Ecto neural progenitor cell (in vitro differentiated cells): ENCODE measurements around the gene RHOB.

Experiments
- DNase-seq: peaks from one replicate; pipeline ENCODE4 v3.0.0-alpha.2; 2018; ENCODE audit warnings: low spot score

Gene RHOB

GRCh38 chr2:20438334-20439192, 8.3 kb upstream of the RHOB start:
- DNase-seq: no peak

DNA sequence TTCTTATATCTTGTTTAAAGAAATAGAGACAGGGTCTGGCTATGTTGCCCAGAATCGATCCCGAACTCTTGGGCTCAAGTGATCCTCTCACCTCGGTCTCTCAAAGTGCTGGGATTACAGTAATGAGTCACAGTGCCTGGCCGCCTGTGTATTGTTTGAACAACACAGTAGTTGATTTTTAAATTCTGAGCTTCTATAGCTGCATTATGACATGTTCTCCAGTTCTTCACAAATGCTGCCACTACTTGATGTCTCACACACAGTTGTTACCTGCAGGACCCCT, 7.7 kb upstream of the RHOB start:
- DNase-seq: no peak

DNA sequence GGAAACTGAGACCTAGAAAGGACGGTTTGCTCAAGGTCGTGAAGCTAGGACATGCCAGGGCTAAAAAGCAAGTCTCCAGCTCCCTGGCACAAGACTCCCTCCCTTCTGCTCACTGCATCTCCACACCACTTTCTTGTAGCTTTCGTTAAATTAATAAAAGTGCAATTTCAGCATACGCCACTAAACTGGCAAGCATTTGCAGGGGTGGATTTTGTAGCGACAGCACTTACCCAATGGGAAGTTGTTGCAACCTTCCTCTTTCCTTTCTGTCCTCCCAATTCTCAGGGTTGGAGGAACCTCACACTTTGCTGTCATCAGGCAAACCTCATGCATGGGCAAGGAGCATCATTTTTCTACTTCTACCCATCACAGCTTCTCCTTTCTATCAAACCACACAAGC, 7.4 kb upstream of the RHOB start:
- no peak for DNase-seq

DNA sequence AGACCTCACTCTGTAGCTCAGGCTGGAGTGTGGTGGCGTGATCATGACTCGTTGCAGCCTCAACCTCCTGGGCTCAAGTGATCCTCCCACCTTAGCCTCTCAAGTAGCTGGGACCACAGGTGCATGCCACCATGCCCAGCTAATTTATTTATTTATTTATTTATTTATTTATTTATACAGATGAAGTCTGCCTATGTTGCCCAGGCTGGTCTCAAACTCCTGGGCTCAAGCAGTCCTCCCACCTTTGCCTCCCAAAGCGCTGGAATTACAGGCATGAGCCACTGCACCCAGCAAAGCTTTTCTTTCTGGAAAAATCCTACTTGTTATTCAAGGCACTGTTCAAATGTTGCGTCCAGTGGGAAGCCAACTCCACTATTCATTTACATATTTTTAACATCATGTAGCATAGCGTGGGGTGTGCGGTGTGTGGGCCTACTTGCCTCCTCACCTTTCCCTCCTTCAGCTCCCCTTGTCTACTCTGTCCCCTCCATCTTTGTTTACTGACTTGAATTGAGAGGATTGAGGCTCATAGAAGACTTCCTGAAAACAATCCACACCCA, 6.8 kb upstream of the RHOB start:
- no peak for DNase-seq

DNA sequence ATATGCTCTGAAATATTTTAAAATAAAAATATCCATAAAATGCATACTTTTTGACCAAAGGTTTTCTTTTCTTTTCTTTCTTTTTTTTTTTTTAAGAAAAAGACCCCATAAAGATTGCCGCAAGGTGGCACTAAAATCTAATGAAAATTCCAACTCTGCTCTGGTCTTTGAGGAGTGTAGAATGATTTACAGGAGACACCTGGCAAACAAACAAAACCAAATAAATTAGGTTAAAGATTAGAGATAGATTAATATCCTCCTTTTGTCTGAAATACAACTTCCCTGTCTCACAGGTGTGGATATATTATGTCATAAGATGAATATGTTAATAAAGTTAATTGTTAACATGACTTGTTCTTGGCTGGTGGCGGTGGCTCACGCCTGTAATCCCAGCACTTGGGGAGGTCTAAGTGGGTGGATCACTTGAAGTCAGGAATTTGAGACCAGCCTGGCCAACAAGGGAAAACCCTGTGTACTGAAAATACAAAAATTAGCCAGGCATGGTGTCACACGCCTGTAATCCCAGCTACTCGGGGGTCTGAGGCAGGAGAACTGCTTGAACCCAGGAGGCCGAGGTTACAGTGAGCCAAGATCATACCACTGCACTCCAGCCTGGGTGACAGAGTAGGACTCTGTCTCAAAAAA, 3.5 kb upstream of the RHOB start:
- no peak for DNase-seq

GRCh38 chr2:20444101-20444992, 2.5 kb upstream of the RHOB start:
- DNase-seq: no peak

DNA sequence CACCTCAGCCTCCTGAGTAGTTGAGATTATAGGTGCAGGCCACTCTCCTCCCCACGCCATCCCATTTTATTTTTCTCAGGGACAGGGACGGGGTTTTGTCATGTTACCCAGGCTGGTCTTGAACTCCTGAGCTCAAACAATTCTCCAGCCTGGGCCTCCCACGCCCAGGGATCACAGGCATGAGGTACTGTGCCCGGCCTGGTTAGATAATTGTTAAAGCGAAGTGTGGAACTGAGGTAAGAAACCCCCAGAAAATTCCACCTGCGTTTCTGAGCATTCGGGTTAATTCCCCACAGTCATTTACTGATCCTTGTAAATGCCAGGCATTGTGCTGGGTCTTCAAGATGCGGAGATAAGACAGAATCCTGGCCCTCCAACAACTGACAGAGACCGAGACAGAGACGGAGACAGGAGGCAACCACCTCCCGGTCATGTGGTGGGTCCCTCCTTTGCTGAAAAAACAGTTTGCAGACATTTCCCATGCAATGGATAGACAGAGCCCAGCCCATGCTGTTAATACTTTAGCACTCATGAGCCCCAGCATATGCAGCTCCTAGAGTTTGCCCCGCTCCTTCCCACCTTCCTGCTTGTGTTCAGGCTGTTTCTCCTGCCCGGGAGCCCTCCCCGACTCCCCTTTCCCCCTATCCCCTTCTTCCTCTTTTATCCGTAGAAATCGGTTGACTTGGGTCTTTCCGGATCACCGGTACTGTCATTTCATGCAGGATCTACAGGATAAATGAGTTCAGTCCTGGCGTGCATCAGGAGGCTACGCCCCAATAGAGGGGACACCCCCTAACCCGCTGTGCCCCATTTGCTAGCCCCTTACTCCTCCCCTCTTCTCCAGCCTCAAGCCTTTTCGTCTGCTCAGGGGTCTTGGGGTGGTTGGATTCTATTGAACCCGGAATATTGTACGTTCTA, 1.6 kb upstream of the RHOB start:
- no peak for DNase-seq

GRCh38 chr2:20446255-20446916, 488 bp upstream of the RHOB start:
- no peak for DNase-seq

GRCh38 chr2:20447437-20448245, 767 bp downstream of the RHOB start:
- DNase-seq: peak; percentile 68

- no peak for DNase-seq
Observed at GRCh38 chr2:20448246-20448976, 1.5 kb downstream of the RHOB start.

DNA sequence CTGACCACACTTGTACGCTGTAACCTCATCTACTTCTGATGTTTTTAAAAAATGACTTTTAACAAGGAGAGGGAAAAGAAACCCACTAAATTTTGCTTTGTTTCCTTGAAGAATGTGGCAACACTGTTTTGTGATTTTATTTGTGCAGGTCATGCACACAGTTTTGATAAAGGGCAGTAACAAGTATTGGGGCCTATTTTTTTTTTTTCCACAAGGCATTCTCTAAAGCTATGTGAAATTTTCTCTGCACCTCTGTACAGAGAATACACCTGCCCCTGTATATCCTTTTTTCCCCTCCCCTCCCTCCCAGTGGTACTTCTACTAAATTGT, 2.1 kb downstream of the RHOB start:
- no peak for DNase-seq

DNA sequence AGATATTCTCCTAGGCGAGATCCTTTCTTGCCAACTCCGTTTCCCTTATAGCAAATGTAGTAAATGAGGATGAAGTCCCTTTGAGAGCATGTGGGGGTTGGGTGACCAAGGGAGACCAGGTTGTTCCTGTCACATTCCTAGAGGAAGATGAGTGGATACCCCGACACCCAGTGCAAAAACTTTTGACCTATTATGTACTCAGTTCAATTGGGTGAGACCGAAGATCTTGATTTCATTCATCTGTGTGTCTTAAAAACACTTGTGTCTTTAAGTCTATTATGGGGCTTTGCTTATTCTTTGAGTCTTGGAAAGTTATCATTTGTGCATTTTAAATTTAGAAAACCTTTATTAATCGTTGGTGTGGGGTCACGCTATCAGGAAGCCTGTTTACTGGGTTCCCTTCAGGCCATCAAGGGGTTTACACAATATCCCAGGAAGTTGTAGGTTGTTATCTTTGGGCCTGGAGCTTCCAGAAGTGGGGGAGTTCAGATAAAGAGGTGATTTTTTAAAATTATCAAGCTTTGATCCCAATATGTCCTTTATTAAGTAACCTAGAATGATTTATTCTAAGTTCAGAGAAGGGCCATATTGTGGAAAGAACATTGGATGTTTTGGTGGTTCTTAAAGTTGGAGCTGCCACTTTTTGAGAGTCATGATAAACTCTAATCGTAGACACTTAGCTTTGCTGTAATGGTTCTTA, 2.8 kb downstream of the RHOB start:
- no peak for DNase-seq

GRCh38 chr2:20450201-20450999, 3.5 kb downstream of the RHOB start:
- DNase-seq: no peak

DNA sequence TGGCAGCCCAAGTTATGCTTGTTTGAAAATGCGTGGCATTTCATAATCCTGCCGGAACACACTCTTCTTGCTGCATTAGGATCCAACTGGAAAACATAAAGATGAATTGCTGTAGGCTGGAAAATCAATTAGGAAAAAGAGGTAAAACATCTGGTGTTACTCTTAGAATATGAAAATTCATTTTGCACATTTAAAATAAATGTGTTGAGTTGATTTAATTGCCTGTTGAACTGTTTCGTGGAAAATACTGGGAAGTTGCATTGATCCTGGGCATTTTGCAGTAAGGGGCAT, 4.1 kb downstream of the RHOB start:
- DNase-seq: no peak

DNA sequence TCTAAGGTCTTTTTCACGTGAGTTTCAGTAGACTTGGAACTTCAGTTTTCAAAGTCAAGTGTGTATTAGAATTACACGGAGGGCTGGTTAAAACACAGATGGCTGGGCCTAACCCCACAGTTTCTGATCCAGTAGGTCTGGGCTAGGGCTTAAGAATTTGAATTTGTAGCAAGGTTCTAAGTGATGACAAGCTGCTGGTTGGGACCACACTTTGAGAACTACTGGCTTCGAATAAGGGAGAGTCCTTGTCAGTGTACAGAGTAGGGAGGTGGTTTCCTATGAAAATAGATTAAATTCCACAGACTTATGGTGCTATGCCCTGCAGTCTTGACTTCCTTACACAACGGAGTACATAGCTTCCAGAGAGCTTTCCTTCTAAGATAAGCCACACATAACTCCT, 4.5 kb downstream of the RHOB start:
- no peak for DNase-seq

GRCh38 chr2:20451761-20452499, 5.1 kb downstream of the RHOB start:
- DNase-seq: no peak

- no peak for DNase-seq
Observed at GRCh38 chr2:20452551-20452950, 5.7 kb downstream of the RHOB start.

- DNase-seq: no peak
Observed at GRCh38 chr2:20453087-20453486, 6.2 kb downstream of the RHOB start.
